Fibroblast of skin of back (primary cell): ENCODE results near the gene TGFB3.
"Not testable (repeated sequence)": the region's sequence is repeated elsewhere in the genome, so short reads cannot be mapped to it uniquely, and the experiment has no call there.

Experiments used
- DNase-seq: peaks from one replicate; pipeline ENCODE4 v3.0.0-alpha.2; 2013

The TGFB3 gene

GRCh38 chr14:75946785-75947184, 35.0 kb downstream of the TGFB3 start:
- DNase-seq = no peak

- no peak for DNase-seq
Observed at GRCh38 chr14:75944607-75945241, 37.1 kb downstream of the TGFB3 start.

DNA sequence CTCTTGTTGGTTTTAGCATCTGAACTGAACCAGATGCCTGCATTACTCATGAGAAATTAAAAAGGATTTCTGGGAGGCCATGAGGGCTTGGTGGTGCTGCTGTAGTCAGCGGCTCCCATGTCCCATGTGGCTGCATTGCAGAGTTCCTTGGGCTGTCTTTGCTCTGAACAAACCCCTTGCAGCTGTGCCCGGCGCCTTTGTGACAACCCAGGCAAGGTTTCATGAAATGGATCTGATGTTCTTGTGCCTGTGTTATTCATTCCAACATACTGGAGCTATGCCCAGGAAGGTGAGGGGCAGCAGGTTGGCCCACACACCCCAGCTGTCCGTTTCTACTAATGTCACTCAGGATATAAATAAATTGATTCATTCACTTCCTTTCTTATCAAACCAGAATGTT, 40.8 kb downstream of the TGFB3 start:
- peak; percentile 37 for DNase-seq

DNA sequence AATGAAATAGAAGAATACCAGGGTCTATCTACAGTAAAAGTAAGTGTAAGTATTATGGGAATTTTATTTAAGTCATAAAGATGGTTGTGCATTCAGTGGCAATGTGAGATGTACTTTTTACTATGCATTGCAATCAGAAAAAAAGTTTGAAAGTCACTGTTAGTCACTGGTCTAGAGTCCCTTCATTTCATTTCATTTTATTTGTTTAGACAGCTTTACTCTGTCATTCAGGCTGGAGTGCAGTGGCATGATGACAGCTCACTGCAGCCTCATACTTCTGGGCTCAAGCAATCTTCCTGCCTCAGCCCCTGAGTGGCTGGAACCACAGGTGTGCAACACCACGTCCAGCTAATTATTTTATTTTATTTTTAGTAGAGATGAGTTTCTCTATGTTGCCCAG, 42.6 kb downstream of the TGFB3 start:
- DNase-seq = peak; percentile 6

DNA sequence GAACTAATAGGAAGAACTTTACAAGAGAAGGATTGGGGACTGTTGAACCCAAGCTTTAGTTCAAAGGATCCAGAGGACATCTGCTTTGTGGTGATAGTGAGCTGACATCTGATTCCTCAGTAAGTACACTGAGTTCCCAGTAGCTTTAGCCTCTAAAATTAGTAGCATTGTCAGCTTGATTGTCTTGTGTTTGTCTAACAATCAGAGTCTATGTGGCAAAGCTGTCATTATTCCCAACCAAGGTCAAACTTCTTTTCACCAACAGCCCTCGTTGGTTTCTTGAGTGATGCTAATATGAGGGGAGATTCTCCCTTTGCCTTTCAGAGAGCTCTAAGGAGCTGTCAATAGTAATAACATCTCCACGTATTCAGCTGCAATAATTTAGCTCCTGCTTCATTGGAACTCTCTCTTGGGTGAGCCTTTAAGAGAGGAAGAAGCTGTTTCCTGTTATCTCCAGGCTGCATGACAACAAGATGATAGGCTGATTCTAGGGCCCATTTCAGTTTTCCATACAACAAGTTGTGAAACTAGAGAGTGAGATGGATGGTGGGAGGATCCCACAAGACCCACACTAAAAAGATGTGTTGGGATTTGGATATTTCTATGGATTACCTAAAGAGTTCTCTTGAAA, 46.7 kb downstream of the TGFB3 start:
- DNase-seq = no peak

GRCh38 chr14:75933712-75934296, 48.0 kb downstream of the TGFB3 start:
- DNase-seq = no peak

DNA sequence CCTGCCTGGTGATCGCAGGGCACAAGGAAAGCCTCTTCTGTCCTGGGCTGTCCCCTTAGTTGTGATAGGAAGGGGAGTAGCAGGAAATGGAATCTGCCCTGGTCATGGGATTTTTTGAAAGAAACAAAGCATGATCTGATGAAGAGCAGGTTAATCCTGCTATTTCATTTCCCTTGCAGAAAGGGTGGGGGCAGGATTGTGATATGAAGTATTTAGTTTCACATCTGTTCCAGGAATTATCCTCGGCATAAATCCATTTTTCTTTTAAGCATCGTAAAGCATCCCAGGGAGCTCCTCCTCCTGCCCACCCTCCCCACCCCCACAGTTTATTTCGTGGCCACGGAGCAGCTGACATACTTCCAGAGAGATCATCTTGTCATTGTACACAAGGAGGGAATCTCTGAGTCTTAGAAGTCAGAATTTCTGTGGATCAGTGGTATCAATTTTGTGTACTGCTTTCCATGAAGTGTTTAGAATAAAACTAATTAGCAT, 53.1 kb downstream of the TGFB3 start:
- no peak for DNase-seq

GRCh38 chr14:75927564-75928087, 54.2 kb downstream of the TGFB3 start:
- no peak for DNase-seq

DNA sequence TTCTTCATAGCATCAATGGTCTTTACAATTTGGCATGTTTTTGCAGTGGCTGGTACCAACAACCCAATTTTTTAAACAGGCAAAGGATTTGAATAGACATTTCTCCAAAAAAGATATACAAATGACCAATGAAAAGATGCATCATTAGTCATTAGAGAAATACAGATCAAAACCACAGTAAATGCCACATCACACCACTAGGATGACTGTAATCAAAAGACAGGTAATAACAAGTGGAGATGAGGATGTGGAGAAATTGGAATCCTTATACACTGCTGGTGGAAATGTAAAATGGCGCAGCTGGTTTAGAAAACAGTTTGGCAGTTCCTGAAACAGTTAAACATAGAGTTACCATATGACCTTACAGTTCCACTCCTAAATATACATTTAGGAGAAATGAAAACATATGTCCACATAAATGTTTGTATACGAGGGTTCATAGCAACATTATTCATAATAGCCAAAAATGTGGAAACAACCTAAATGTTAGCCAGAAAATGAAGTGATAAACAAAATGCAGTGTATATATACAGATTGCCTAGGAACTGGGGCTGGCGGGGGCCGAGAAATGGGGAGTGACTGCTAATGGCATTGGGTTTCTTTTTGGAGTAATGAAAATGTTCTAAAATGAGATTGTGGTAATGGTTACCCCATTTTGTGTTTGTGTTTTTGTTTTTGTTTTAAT, 55.2 kb downstream of the TGFB3 start:
- DNase-seq = no peak

DNA sequence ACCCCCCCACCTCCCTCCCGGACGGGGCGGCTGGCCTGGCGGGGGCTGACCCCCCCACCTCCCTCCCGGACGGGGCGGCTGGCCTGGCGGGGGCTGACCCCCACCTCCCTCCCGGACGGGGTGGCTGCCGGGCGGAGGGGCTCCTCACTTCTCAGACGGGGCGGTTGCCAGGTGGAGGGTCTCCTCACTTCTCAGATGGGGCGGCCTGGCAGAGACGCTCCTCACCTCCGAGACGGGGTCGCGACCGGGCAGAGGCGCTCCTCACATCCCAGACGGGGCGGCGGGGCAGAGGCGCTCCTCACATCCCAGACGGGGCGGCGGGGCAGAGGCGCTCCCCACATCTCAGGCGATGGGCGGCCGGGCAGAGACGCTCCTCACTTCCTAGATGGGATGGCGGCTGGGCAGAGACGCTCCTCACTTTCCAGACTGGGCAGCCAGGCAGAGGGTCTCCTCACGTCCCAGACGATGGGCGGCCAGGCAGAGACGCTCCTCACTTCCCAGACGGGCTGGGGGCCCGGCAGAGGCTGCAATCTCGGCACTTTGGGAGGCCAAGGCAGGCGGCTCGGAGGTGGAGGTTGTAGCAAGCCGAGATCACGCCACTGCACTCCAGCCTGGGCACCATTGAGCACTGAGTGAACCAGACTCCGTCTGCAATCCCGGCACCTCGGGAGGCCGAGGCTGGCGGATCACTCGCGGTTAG, 56.5 kb downstream of the TGFB3 start:
- DNase-seq = not testable (repeated sequence)

GRCh38 chr14:75920421-75920820, 61.4 kb downstream of the TGFB3 start:
- not testable (repeated sequence) for DNase-seq

- DNase-seq = no peak
Observed at GRCh38 chr14:75917946-75918335, 63.9 kb downstream of the TGFB3 start.

- no peak for DNase-seq
Observed at GRCh38 chr14:75917322-75917945, 64.4 kb downstream of the TGFB3 start.

GRCh38 chr14:75915045-75915444, 66.8 kb downstream of the TGFB3 start:
- no peak for DNase-seq

GRCh38 chr14:75913183-75913582, 68.6 kb downstream of the TGFB3 start:
- DNase-seq = no peak

GRCh38 chr14:75911883-75912282, 69.9 kb downstream of the TGFB3 start:
- DNase-seq = peak; percentile 7

- no peak for DNase-seq
Observed at GRCh38 chr14:75910048-75910447, 71.7 kb downstream of the TGFB3 start.

GRCh38 chr14:75909630-75910029, 72.2 kb downstream of the TGFB3 start:
- DNase-seq = no peak
